Calu3 (cell line): ENCODE measurements around the gene ASTN2. TPM values are rescaled to one million over a fixed set of nuclear protein-coding genes. Genes with fewer than 3 reads are reported as not detected.
"Not testable (repeated sequence)": the region's sequence is repeated elsewhere in the genome, so short reads cannot be mapped to it uniquely, and the experiment has no call there.

Experiments used
- BruUV-seq: library from RNA; stranded (reverse); fragments of 400-500 nt; replicated peaks from 2 replicates; lab custom pipeline; 2021; lab: Mats Ljungman, UMichigan
- CTCF ChIA-PET: fragments of 300-600 bp; sonication (Branson Sonifier 250); formaldehyde crosslinking; loops from one replicate; lab custom pipeline; 2022; ENCODE audit warnings: antibody characterized with exemption; lab: Charles Lee
- DNase-seq: peaks from one replicate; pipeline ENCODE4 v3.0.0; 2022
- H3K27ac Mint-ChIP-seq: one replicate; pipeline ENCODE4 v1.8.0; 2022; ENCODE audit warnings: mixed read lengths; ENCODE audit not compliant: unreplicated experiment
- H3K27me3 Mint-ChIP-seq: one replicate; pipeline ENCODE4 v1.8.0; 2022; ENCODE audit warnings: mixed read lengths; ENCODE audit not compliant: unreplicated experiment
- H3K36me3 Mint-ChIP-seq: one replicate; pipeline ENCODE4 v1.8.0; 2022; ENCODE audit warnings: mild to moderate bottlenecking, moderate library complexity, mixed read lengths; ENCODE audit not compliant: insufficient read depth, unreplicated experiment
- H3K4me1 Mint-ChIP-seq: one replicate; pipeline ENCODE4 v1.8.0; 2022; ENCODE audit warnings: mild to moderate bottlenecking, low read depth, mixed read lengths; ENCODE audit not compliant: unreplicated experiment
- H3K4me3 Mint-ChIP-seq: one replicate; pipeline ENCODE4 v1.8.0; 2022; ENCODE audit warnings: mild to moderate bottlenecking, low read depth, moderate library complexity, mixed read lengths; ENCODE audit not compliant: unreplicated experiment
- H3K9me3 Mint-ChIP-seq: one replicate; pipeline ENCODE4 v1.8.0; 2022; ENCODE audit warnings: low read depth, mixed read lengths; ENCODE audit not compliant: unreplicated experiment
- CTCF ChIP-seq: fragments of 200-600 bp; IDR thresholded peaks from one replicate; pipeline ENCODE4 v1.8.0; 2022; ENCODE audit warnings: antibody characterized with exemption; ENCODE audit not compliant: unreplicated experiment
- intact Hi-C: fragments of 100-400 bp; cut with micrococcal nuclease; formaldehyde crosslinking; loops from one replicate; pipeline ENCODE4 v1.10.0; 2022; ENCODE audit not compliant: unreplicated experiment
- total RNA-seq: library from RNA; stranded (reverse); gene quantifications from 2 replicates; pipeline ENCODE4 v1.2.3, GENCODE V29; 2022

The ASTN2 gene
- total RNA-seq, 1 experiment from 2014 or later, result 1.7 TPM

- intact Hi-C loops, result no loop called here
- no peaks in the 10 kb centered on the region for H3K4me1 Mint-ChIP-seq
- H3K9me3 Mint-ChIP-seq, result peaks cover 7% of the 10 kb centered on the region
- TF ChIP-seq CTCF, result no peak
- no peak overlapping the region for H3K27ac Mint-ChIP-seq
- H3K4me3 Mint-ChIP-seq, result no peak overlapping the region
- CTCF ChIA-PET, result no interaction called here
- H3K27me3 Mint-ChIP-seq, result no peaks in the 10 kb centered on the region
- no peaks in the 10 kb centered on the region for H3K36me3 Mint-ChIP-seq
- no TSS peak for BruUV-seq
- DNase-seq, result no peak
Observed at GRCh38 chr9:116895961-116896360, 518.9 kb downstream of the ASTN2 start.

GRCh38 chr9:116891424-116891823 lies 523.4 kb downstream of the ASTN2 start:
- BruUV-seq, result no TSS peak
- no peak overlapping the region for H3K27ac Mint-ChIP-seq
- TF ChIP-seq CTCF, result no peak
- H3K36me3 Mint-ChIP-seq, result no peaks in the 10 kb centered on the region
- no peaks in the 10 kb centered on the region for H3K27me3 Mint-ChIP-seq
- intact Hi-C loops, result no loop called here
- CTCF ChIA-PET, result no interaction called here
- no peak for DNase-seq
- no peak overlapping the region for H3K4me3 Mint-ChIP-seq
- no peaks in the 10 kb centered on the region for H3K9me3 Mint-ChIP-seq
- no peaks in the 10 kb centered on the region for H3K4me1 Mint-ChIP-seq

- BruUV-seq, H3K4me3 Mint-ChIP-seq, DNase-seq, H3K4me1 Mint-ChIP-seq, CTCF ChIA-PET, H3K27me3 Mint-ChIP-seq, intact Hi-C loops, H3K9me3 Mint-ChIP-seq, H3K36me3 Mint-ChIP-seq, H3K27ac Mint-ChIP-seq: not testable (repeated sequence)
Observed at GRCh38 chr9:116888476-116888875, 526.4 kb downstream of the ASTN2 start.

GRCh38 chr9:116888066-116888465 lies 526.8 kb downstream of the ASTN2 start:
- Mint-ChIP-seq H3K9me3 (no peaks in the 10 kb centered on the region), H3K36me3 (no peaks in the 10 kb centered on the region), H3K27ac (no peak overlapping the region), H3K4me3 (no peak overlapping the region), H3K4me1 (no peaks in the 10 kb centered on the region), H3K27me3 (no peaks in the 10 kb centered on the region)
- DNase-seq, result no peak
- no peak for TF ChIP-seq CTCF
- CTCF ChIA-PET, result no interaction called here
- intact Hi-C loops, result no loop called here
- BruUV-seq, result no TSS peak

GRCh38 chr9:116883676-116884075 lies 531.2 kb downstream of the ASTN2 start:
- intact Hi-C loops, result no loop called here
- Mint-ChIP-seq H3K4me3 (no peak overlapping the region), H3K36me3 (no peaks in the 10 kb centered on the region), H3K9me3 (peaks cover 5% of the 10 kb centered on the region), H3K27ac (no peak overlapping the region), H3K27me3 (no peaks in the 10 kb centered on the region), H3K4me1 (no peaks in the 10 kb centered on the region)
- CTCF ChIA-PET, result no interaction called here
- DNase-seq, result no peak
- TF ChIP-seq CTCF, result no peak
- BruUV-seq, result no TSS peak
